SJSA1 (cell line): ENCODE measurements around the gene ACTN2. TPM values are rescaled to one million over a fixed set of nuclear protein-coding genes. Genes with fewer than 3 reads are reported as not detected.

Experiments
- DNase-seq, 2 experiments: peaks; one replicate each; pipeline ENCODE4 v3.0.0-alpha.2; 2015 to 2020; ENCODE audit warnings: low spot score in 2 of 2, low read depth in 1 of 2
- H3K27ac ChIP-seq: fragments of 250-450 bp; sonication (Bioruptor Pico); 2 replicates; pipeline ENCODE4 v1.5.1; 2020; ENCODE audit warnings: mild to moderate bottlenecking, moderate library complexity
- H3K27me3 ChIP-seq: fragments of 250-450 bp; sonication (Bioruptor Pico); replicated peaks from 2 replicates; pipeline ENCODE4 v1.5.1; 2020; ENCODE audit warnings: mild to moderate bottlenecking, moderate library complexity
- H3K36me3 ChIP-seq: fragments of 250-450 bp; sonication (Bioruptor Pico); 2 replicates; pipeline ENCODE4 v1.5.1; 2020; ENCODE audit warnings: mild to moderate bottlenecking
- H3K4me1 ChIP-seq: fragments of 250-450 bp; sonication (Bioruptor Pico); replicated peaks from 2 replicates; pipeline ENCODE4 v1.6.1; 2021; ENCODE audit warnings: mild to moderate bottlenecking
- H3K4me3 ChIP-seq: fragments of 250-450 bp; sonication (Bioruptor Pico); 2 replicates; pipeline ENCODE4 v1.5.1; 2020; ENCODE audit warnings: mild to moderate bottlenecking
- H3K9me3 ChIP-seq: fragments of 250-450 bp; sonication (Bioruptor Pico); replicated peaks from 2 replicates; pipeline ENCODE4 v1.5.1; 2020; ENCODE audit warnings: mild to moderate bottlenecking
- total RNA-seq: library from RNA; depleted of rRNA; stranded (reverse); fragments of >200 nt; shearing (Covaris generic); gene quantifications from 2 replicates; pipeline ENCODE4 v1.2.3, GENCODE V29; 2014

The ACTN2 gene
- total RNA-seq, 1 experiment from 2014 or later: not detected

DNA sequence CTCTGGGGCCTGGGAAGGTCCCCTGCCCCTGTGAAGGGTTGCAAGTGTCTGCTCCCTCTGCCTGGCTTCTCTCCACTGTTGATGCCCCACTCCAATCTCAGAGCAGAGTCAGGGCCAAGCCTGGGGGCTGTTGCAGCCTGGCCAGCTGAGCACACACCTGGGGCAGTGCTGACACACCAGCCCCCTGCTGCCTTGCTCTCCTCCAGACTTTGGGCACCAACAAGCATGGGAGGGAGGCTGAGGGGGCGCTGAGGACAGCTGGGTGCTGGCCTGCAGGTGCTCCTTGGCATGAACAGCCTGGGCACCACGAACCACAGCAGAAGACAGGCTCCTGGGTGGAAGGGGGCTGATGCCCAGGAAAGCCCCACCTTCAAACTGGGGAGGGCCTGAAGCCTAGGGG, 99.2 kb downstream of the ACTN2 start:
- no peaks in the 10 kb centered on the region for H3K36me3 ChIP-seq

DNA sequence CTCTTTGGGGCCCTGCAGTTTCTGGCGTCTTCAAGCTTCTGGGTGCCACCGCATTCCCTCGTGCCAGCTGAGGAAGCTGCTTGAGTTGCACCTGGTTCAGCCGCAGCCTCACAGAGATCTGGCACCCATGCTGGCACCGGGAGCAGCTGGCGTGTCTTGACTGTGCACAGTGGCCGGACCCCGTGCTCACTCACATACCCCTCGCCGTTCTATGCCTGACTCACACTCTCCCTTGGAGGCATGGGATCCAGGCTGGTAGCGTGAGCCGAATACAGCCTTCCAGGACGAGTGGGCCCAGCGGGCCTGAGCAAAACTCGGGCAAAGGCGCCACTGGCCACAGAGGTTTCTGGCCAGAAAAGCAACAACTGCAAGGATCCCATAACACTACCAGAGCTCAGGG, 100.2 kb downstream of the ACTN2 start:
- no peaks in the 10 kb centered on the region; the same call in 1 of the 2 replicates for H3K27me3 ChIP-seq
- no peaks in the 10 kb centered on the region for H3K4me1 ChIP-seq
- no peak overlapping the region for H3K27ac ChIP-seq
- no peaks in the 10 kb centered on the region for H3K9me3 ChIP-seq
- no peaks in the 10 kb centered on the region for H3K36me3 ChIP-seq
- H3K4me3 ChIP-seq: no peak overlapping the region
- no peak for DNase-seq

More for the DNA sequence above, 99.2 kb downstream of the ACTN2 start:
- no peak overlapping the region for H3K4me3 ChIP-seq
- no peak overlapping the region for H3K27ac ChIP-seq
- DNase-seq: no peak
- H3K27me3 ChIP-seq: no peaks in the 10 kb centered on the region; the same call in 1 of the 2 replicates
- H3K4me1 ChIP-seq: no peaks in the 10 kb centered on the region
- H3K9me3 ChIP-seq: no peaks in the 10 kb centered on the region

- H3K27ac ChIP-seq: no peak overlapping the region
- no peaks in the 10 kb centered on the region for H3K27me3 ChIP-seq
- H3K36me3 ChIP-seq: peaks cover 4% of the 10 kb centered on the region
- no peaks in the 10 kb centered on the region; the same call in 1 of the 2 replicates for H3K4me1 ChIP-seq
- no peaks in the 10 kb centered on the region for H3K9me3 ChIP-seq
- no peak for DNase-seq
- H3K4me3 ChIP-seq: peak overlapping the region; percentile 81
Measured at GRCh38 chr1:236794585-236795034, 108.3 kb downstream of the ACTN2 start.

DNA sequence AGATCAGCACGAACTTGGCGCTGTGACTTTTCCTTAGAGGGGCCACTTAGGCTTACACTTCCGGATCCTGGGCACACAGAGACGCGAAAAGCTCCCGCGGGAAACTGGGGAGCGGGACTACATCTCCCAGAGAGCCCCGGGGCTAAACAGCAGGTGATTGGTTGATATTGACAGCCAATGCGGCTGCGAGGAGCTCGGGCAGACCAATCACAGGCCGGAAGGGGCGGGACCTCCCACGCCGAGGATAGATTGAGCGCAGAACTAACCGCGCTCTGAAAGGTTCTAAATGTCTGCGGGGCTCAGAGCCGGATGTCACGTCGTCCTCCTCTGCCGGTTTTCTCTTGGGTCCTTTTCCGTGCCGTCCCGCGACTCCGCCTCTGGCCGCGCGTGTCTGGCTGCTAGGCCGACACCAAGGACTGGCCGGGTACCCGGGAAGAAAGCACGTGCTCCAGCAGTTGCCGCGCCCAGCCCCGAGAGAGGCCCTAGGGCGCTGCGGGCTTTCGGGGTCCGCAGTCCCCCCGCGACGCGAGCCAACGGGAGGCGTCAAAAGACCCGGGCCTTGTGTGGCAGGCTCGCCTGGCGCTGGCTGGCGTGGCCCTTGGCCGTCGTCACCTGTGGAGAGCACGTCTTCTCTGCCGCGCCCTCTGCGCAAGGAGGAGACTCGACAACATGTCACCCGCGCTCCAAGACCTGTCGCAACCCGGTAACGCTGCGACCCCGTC, 108.9 kb downstream of the ACTN2 start, which contains the start of gene MTR:
TSS of gene MTR (plus strand) at position 258 of the 722 bp plus-strand sequence. CDS start at position 670, 412 bp downstream.
- Histone ChIP-seq H3K4me1 (no peaks in the 10 kb centered on the region; the same call in 1 of the 2 replicates), H3K4me3 (peak within 1 kb of the TSS; percentile 81), H3K9me3 (no peaks in the 10 kb centered on the region), H3K36me3 (peaks cover 4% of the 10 kb centered on the region), H3K27me3 (no peaks in the 10 kb centered on the region), H3K27ac (peak within 1 kb of the TSS; percentile 69)
- DNase-seq: peak; percentile 97 to 99

- peak overlapping the region; percentile 69 for H3K27ac ChIP-seq
- no peak for DNase-seq
- no peaks in the 10 kb centered on the region; the same call in 1 of the 2 replicates for H3K4me1 ChIP-seq
- no peaks in the 10 kb centered on the region for H3K27me3 ChIP-seq
- H3K36me3 ChIP-seq: peaks cover 4% of the 10 kb centered on the region
- H3K4me3 ChIP-seq: peak overlapping the region; percentile 81
- H3K9me3 ChIP-seq: no peaks in the 10 kb centered on the region
Measured at GRCh38 chr1:236795757-236796667, 109.7 kb downstream of the ACTN2 start.

GRCh38 chr1:236799001-236799400, 112.7 kb downstream of the ACTN2 start:
- no peaks in the 10 kb centered on the region; the same call in 1 of the 2 replicates for H3K4me1 ChIP-seq
- H3K27ac ChIP-seq: no peak overlapping the region
- no peak overlapping the region for H3K4me3 ChIP-seq
- no peaks in the 10 kb centered on the region for H3K27me3 ChIP-seq
- no peaks in the 10 kb centered on the region for H3K9me3 ChIP-seq
- no peak for DNase-seq
- H3K36me3 ChIP-seq: peaks cover 4% of the 10 kb centered on the region

DNA sequence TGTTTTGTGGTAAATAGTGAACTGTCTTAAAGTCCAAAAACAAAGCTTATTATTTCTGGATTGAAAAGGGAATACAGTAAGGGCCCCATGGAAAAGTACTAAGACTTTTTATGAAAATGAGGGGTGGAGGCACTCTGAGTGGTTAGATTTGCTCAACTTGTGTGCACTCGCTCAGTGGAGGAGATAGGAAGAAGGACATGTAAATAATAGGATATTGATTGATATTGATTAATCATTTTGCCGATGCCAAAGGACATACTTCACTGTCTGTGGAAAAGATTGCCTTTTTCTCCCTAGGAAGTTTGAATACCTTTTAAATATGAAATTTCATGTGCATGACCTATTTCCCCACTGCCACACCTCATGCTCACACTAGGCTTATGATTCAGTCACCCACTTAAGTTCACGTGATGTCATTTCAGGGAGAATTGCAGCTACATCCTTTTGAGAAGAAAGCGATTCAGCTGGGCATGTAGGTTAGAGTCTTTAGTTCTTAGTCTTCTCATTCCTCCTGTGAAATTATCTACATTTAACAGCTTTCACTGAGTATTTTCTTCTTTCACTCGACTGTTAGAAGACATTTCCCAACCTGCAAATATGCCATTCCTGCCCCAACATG, 113.8 kb downstream of the ACTN2 start:
- no peaks in the 10 kb centered on the region for H3K9me3 ChIP-seq
- no peaks in the 10 kb centered on the region for H3K27me3 ChIP-seq
- H3K27ac ChIP-seq: no peak overlapping the region
- no peaks in the 10 kb centered on the region; the same call in 1 of the 2 replicates for H3K4me1 ChIP-seq
- peaks cover 4% of the 10 kb centered on the region for H3K36me3 ChIP-seq
- no peak overlapping the region for H3K4me3 ChIP-seq
- DNase-seq: no peak

- H3K9me3 ChIP-seq: no peaks in the 10 kb centered on the region
- no peaks in the 10 kb centered on the region; the same call in 1 of the 2 replicates for H3K4me1 ChIP-seq
- H3K27me3 ChIP-seq: no peaks in the 10 kb centered on the region
- H3K27ac ChIP-seq: no peak overlapping the region
- DNase-seq: no peak
- no peak overlapping the region for H3K4me3 ChIP-seq
- H3K36me3 ChIP-seq: peaks cover 1% of the 10 kb centered on the region
Measured at GRCh38 chr1:236800623-236801022, 114.3 kb downstream of the ACTN2 start.

GRCh38 chr1:236802264-236802663, 116.0 kb downstream of the ACTN2 start:
- H3K4me1 ChIP-seq: no peaks in the 10 kb centered on the region

GRCh38 chr1:236806634-236807033, 120.3 kb downstream of the ACTN2 start:
- Histone ChIP-seq H3K9me3 (no peaks in the 10 kb centered on the region), H3K27ac (no peak overlapping the region), H3K4me3 (no peak overlapping the region), H3K4me1 (no peaks in the 10 kb centered on the region), H3K36me3 (peaks cover 39% of the 10 kb centered on the region), H3K27me3 (no peaks in the 10 kb centered on the region)
- no peak for DNase-seq

More at GRCh38 chr1:236802264-236802663, 116.0 kb downstream of the ACTN2 start:
- Histone ChIP-seq H3K27ac (no peak overlapping the region), H3K36me3 (peaks cover 8% of the 10 kb centered on the region), H3K4me3 (no peak overlapping the region), H3K9me3 (no peaks in the 10 kb centered on the region), H3K27me3 (no peaks in the 10 kb centered on the region)
- DNase-seq: no peak

- no peaks in the 10 kb centered on the region for H3K4me1 ChIP-seq
Measured at GRCh38 chr1:236808005-236808404, 121.7 kb downstream of the ACTN2 start.

DNA sequence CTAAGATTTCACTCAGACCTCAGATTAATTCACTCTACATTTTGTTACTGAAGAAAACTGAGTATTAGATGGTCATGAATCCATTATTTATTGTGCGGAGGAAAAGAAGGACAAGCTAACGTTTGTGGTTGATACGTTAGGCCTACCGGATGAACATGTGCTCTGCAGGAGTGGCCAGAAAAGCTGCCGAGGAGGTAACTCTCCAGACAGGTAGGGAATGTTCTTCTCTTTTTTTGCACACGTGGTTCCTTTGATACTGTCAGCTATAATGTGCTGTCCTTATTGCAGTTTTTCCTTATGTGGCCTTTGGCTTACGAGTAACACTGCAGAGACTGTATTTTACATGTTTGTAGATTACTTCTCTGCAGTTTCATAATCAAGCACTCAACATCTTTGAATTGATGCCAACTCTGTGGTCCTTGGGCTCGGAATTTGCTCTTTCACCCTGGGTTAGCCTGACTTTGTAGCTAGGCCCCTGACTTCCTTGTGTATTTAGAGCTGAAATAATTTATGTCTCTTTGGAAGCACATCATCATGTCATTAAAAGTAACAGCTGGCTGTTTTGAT, 122.3 kb downstream of the ACTN2 start:
- H3K4me3 ChIP-seq: no peak overlapping the region
- H3K4me1 ChIP-seq: no peaks in the 10 kb centered on the region
- H3K27me3 ChIP-seq: no peaks in the 10 kb centered on the region
- H3K36me3 ChIP-seq: peaks cover 59% of the 10 kb centered on the region
- no peak overlapping the region for H3K27ac ChIP-seq
- no peak for DNase-seq
- H3K9me3 ChIP-seq: no peaks in the 10 kb centered on the region

More at GRCh38 chr1:236808005-236808404, 121.7 kb downstream of the ACTN2 start:
- Histone ChIP-seq H3K9me3 (no peaks in the 10 kb centered on the region), H3K27me3 (no peaks in the 10 kb centered on the region), H3K27ac (no peak overlapping the region), H3K36me3 (peaks cover 53% of the 10 kb centered on the region), H3K4me3 (no peak overlapping the region)
- no peak for DNase-seq

GRCh38 chr1:236809148-236809547, 122.8 kb downstream of the ACTN2 start:
- Histone ChIP-seq H3K36me3 (peaks cover 64% of the 10 kb centered on the region), H3K27me3 (no peaks in the 10 kb centered on the region), H3K27ac (no peak overlapping the region), H3K4me1 (no peaks in the 10 kb centered on the region), H3K4me3 (no peak overlapping the region), H3K9me3 (no peaks in the 10 kb centered on the region)
- DNase-seq: no peak
